ENCODE results near the gene DCUN1D4.

The DCUN1D4 gene

GRCh38 chr4:51842554-51843308, at the start of gene DCUN1D4:
TSS of gene DCUN1D4 (plus strand) at chr4:51843153. CDS start at chr4:51843243, 90 bp downstream.
- DNase-seq (ENCODE audit: low read depth in 3 of 3) = peak; percentile 97 to 99 (median 98)

- DNase-seq (ENCODE audit: low read depth in 3 of 3) = no peak
These were observed 22.3 kb upstream of the DCUN1D4 start for GRCh38 chr4:51820443-51821234.

GRCh38 chr4:51825341-51825740, 17.6 kb upstream of the DCUN1D4 start:
- no peak for DNase-seq (ENCODE audit: low read depth in 3 of 3)

GRCh38 chr4:51830156-51830720, 12.7 kb upstream of the DCUN1D4 start:
- DNase-seq (ENCODE audit: low read depth in 3 of 3) = no peak

- peak; percentile 37 to 49 (median 45) for DNase-seq (ENCODE audit: low read depth in 3 of 3)
These were observed 11.8 kb upstream of the DCUN1D4 start for GRCh38 chr4:51831133-51831532.

- DNase-seq (ENCODE audit: low read depth in 3 of 3) = no peak
These were observed 9.7 kb upstream of the DCUN1D4 start for GRCh38 chr4:51833236-51833635.

- DNase-seq (ENCODE audit: low read depth in 3 of 3) = no peak
These were observed 7.9 kb upstream of the DCUN1D4 start for GRCh38 chr4:51835079-51835478.

GRCh38 chr4:51835855-51836254, 7.1 kb upstream of the DCUN1D4 start:
- no peak for DNase-seq (ENCODE audit: low read depth in 3 of 3)

- DNase-seq (ENCODE audit: low read depth in 3 of 3) = no peak
These were observed 6.4 kb upstream of the DCUN1D4 start for GRCh38 chr4:51836549-51836948.

GRCh38 chr4:51840781-51841180, 2.2 kb upstream of the DCUN1D4 start:
- DNase-seq (ENCODE audit: low read depth in 3 of 3) = no peak

GRCh38 chr4:51842167-51842553, 793 bp upstream of the DCUN1D4 start:
- DNase-seq (ENCODE audit: low read depth in 3 of 3) = no peak

- peak in 2 of 3 experiments; percentile 29 to 37 for DNase-seq (ENCODE audit: low read depth in 3 of 3)
These were observed 578 bp downstream of the DCUN1D4 start for GRCh38 chr4:51843309-51844152.

GRCh38 chr4:51844153-51845054, 1.5 kb downstream of the DCUN1D4 start:
- peak; percentile 64 to 84 (median 66) for DNase-seq (ENCODE audit: low read depth in 3 of 3)

GRCh38 chr4:51845055-51845426, 2.1 kb downstream of the DCUN1D4 start:
- DNase-seq (ENCODE audit: low read depth in 3 of 3) = no peak

- no peak for DNase-seq (ENCODE audit: low read depth in 3 of 3)
These were observed 2.8 kb downstream of the DCUN1D4 start for GRCh38 chr4:51845711-51846110.

- DNase-seq (ENCODE audit: low read depth in 3 of 3) = no peak
These were observed 6.5 kb downstream of the DCUN1D4 start for GRCh38 chr4:51849430-51849829.

- DNase-seq (ENCODE audit: low read depth in 3 of 3) = no peak
These were observed 7.3 kb downstream of the DCUN1D4 start for GRCh38 chr4:51850294-51850693.

- no peak for DNase-seq (ENCODE audit: low read depth in 3 of 3)
These were observed 8.4 kb downstream of the DCUN1D4 start for GRCh38 chr4:51851090-51851936.

GRCh38 chr4:51851937-51852290, 9.0 kb downstream of the DCUN1D4 start:
- DNase-seq (ENCODE audit: low read depth in 3 of 3) = no peak

Data from stimulated activated CD4-positive, alpha-beta T cell treated with anti-CD3 and anti-CD28 coated beads, TNF-alpha, amount 100 ng/mL, for 24 hours (primary cell).